PFSK-1 (cell line): Measurements from ENCODE around the gene PRRT2.
A peak's percentile ranks its signal among the peaks of the same experiment; 100 is the strongest.

Experiments
- POLR2AphosphoS5 ChIP-seq: IDR thresholded peaks from 2 replicates; pipeline ENCODE4 v1.6.1; 2012; ENCODE audit warnings: low read depth, mild to moderate bottlenecking, control low read depth, low read length, moderate library complexity
- TAF1 ChIP-seq: IDR thresholded peaks from 2 replicates; pipeline ENCODE4 v1.6.1; 2012; ENCODE audit warnings: low read length, control low read depth, borderline replicate concordance; ENCODE audit not compliant: insufficient read depth

DNA sequence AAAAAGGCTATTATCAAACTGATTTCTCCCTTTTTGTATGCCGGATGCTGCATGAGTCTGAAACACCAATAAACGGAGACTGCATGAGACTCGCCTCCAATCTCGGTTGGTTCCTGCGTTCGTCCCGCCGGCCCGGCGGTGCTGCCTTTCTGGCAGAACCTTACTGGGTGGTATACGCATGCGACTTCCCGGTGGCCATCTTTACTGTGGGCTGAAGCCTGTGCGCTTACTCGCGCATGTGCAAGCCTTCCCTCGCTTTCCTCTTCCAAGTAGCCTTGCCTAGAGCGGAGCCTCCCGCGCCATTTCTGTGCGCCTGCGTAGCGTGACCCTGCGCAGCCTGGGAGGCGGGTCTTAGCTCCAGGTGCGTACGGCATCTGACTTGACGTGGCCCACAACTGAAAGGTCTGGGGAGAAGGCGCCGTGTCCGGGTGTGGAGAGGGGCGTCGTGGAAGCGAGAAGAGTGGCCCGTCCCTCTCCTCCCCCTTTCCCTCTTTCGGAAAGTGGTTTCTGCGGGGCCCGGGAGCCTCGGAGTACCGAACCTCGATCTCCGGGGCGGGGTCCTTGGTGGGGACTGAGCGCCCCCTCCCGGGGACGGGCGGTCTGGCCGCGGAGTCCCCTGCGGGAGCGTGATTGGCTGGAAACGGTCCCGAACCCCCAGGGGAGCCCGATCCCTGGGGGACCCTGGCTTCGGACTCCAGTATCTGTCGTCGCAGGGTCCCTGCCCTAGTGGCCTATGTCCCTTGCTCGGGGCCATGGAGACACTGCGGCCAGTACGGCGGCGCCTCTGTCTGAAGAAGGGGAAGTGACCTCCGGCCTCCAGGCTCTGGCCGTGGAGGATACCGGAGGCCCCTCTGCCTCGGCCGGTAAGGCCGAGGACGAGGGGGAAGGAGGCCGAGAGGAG is 4.0 kb downstream of the PRRT2 start, which contains the start of gene PAGR1:
- TF ChIP-seq POLR2AphosphoS5 = peak; percentile 72; the same call in 1 of the 2 replicates
- peak; percentile 91 for TF ChIP-seq TAF1
